ENCODE data around the gene SRR.

DNA sequence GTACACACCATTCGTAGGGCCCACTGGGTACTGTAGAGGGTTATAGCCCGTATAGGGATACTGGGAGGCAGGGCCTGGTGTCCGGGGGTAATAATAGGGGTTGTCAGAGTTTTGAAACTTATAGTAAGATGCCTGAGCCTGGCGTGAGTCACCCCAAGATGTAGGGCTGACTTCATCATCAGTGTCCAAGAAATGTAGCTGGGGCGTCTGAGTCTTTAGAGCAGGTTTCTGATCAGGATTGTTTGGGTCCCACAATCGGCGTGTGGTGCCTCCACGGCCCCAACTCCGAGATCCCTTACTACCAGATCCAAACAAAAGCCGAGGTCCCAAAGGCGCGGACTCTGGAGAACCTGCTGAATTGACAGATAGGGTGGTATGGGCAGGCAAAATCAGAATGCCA lies 4.6 kb upstream of the SRR start:
- TF ChIP-seq, protein P1, sequence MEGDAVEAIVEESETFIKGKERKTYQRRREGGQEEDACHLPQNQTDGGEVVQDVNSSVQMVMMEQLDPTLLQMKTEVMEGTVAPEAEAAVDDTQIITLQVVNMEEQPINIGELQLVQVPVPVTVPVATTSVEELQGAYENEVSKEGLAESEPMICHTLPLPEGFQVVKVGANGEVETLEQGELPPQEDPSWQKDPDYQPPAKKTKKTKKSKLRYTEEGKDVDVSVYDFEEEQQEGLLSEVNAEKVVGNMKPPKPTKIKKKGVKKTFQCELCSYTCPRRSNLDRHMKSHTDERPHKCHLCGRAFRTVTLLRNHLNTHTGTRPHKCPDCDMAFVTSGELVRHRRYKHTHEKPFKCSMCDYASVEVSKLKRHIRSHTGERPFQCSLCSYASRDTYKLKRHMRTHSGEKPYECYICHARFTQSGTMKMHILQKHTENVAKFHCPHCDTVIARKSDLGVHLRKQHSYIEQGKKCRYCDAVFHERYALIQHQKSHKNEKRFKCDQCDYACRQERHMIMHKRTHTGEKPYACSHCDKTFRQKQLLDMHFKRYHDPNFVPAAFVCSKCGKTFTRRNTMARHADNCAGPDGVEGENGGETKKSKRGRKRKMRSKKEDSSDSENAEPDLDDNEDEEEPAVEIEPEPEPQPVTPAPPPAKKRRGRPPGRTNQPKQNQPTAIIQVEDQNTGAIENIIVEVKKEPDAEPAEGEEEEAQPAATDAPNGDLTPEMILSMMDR (IDR thresholded peaks at IDR 0.05), result no peak
- TF ChIP-seq EP300 (IDR thresholded peaks at IDR 0.05; ENCODE audit: low read depth) (no peak), POLR2A (IDR thresholded peaks at IDR 0.05) (no peak)
